ENCODE results near the gene GPR143. TPM values are rescaled to one million over a fixed set of nuclear protein-coding genes. Genes with fewer than 3 reads are reported as not detected.

The GPR143 gene
- total RNA-seq, 2 donors from 2014 or later: 0.44 TPM; not detected in 1

GRCh38 chrX:9681422-9681821, 84.2 kb downstream of the GPR143 start:
- ATAC-seq (no peak), DNase-seq (no peak)
- intact Hi-C loops (cut with DNase I): no loop called here

- DNase-seq (no peak), ATAC-seq (no peak)
- intact Hi-C loops (cut with DNase I): no loop called here
These were observed 84.6 kb downstream of the GPR143 start for GRCh38 chrX:9681011-9681410.

- intact Hi-C loops (cut with DNase I): loop anchor here in 1 of 2 donors (10.0 kb wide), 1 partner anchor 214 kb away; the partner anchor contains the start of gene TBL1X
- no peak for ATAC-seq
- DNase-seq: no peak
These were observed 87.3 kb downstream of the GPR143 start for GRCh38 chrX:9678215-9678965.

GRCh38 chrX:9677098-9677739, 88.4 kb downstream of the GPR143 start:
- intact Hi-C loops (cut with DNase I): loop anchor here in 1 of 2 donors (10.0 kb wide), 1 partner anchor 212 kb away; the partner anchor contains the start of gene TBL1X
- ATAC-seq: no peak
- no peak for DNase-seq

- no peak for DNase-seq
- intact Hi-C loops (cut with DNase I): loop anchor here in 1 of 2 donors (10.0 kb wide), 1 partner anchor 212 kb away; the partner anchor contains the start of gene TBL1X
- no peak for ATAC-seq
These were observed 88.9 kb downstream of the GPR143 start for GRCh38 chrX:9676738-9677097.

GRCh38 chrX:9676306-9676705, 89.3 kb downstream of the GPR143 start:
- ATAC-seq (peak in 1 of 2 donors; percentile 25), DNase-seq (no peak)
- intact Hi-C loops (cut with DNase I): loop anchor here in 1 of 2 donors (10.0 kb wide), 1 partner anchor 212 kb away; the partner anchor contains the start of gene TBL1X

Other genes with a start within 250 kb of the GPR143 start
- 1 to 10 TPM; 1.1 to 2.7 TPM for gene SHROOM2, start 20.6 kb upstream of the GPR143 start, total RNA-seq
- not detected for gene CLDN34, start 201.5 kb upstream of the GPR143 start, total RNA-seq

Measured in left cardiac atrium (tissue), 4 donors.